Uterus (tissue), 2 donors: Measurements from ENCODE around the gene FGF14.

Experiments
- POLR2A ChIP-seq, 2 donors: fragments of 450-650 bp; IDR thresholded peaks; one replicate each; pipeline ENCODE4 v1.6.1; 2016; ENCODE audit warnings: antibody characterized with exemption in 2 of 2, mild to moderate bottlenecking in 1 of 2, moderate library complexity in 1 of 2
- TF ChIP-seq, protein P1 (sequence below), 4 experiments: fragments of 200-600 bp in 2 of 4; fragments of 450-650 bp in 2 of 4; sonication (generic) in 2 of 4; IDR thresholded peaks; one replicate each; pipeline ENCODE4 v1.5.1; 2016 to 2019; ENCODE audit warnings: antibody characterized with exemption in 4 of 4, mild to moderate bottlenecking in 2 of 4, moderate library complexity in 1 of 4

DNA sequence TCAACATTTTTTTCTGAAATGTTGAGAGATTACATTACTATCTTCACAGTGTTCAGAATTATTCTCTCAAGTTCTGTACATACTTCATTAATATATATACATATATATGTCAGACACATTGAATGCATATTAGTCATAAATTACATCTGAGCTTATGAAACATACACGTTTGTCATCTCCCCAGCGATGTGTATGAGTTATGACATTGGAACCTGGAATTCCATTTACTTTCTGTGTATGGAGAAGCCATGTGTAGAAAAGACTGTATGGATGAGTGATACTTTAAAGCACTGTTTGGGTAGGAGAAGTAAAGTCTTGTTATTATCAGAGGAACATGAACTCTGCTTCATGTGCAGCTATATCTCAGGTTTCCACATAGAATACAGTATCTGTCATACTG lies 167.2 kb downstream of the FGF14 start:
- no peak for TF ChIP-seq POLR2A (IDR thresholded peaks at IDR 0.05)
- TF ChIP-seq, protein P1, sequence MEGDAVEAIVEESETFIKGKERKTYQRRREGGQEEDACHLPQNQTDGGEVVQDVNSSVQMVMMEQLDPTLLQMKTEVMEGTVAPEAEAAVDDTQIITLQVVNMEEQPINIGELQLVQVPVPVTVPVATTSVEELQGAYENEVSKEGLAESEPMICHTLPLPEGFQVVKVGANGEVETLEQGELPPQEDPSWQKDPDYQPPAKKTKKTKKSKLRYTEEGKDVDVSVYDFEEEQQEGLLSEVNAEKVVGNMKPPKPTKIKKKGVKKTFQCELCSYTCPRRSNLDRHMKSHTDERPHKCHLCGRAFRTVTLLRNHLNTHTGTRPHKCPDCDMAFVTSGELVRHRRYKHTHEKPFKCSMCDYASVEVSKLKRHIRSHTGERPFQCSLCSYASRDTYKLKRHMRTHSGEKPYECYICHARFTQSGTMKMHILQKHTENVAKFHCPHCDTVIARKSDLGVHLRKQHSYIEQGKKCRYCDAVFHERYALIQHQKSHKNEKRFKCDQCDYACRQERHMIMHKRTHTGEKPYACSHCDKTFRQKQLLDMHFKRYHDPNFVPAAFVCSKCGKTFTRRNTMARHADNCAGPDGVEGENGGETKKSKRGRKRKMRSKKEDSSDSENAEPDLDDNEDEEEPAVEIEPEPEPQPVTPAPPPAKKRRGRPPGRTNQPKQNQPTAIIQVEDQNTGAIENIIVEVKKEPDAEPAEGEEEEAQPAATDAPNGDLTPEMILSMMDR (IDR thresholded peaks at IDR 0.05) = no peak
